Measurements from ENCODE around the gene R3HDM2. TPM values are rescaled to one million over a fixed set of nuclear protein-coding genes. Genes with fewer than 3 reads are reported as not detected.

The R3HDM2 gene
- total and polyA plus RNA-seq, 2 of the 13 experiments (the other 11 are each of a cell fraction or from before 2014, with no cell fraction given) = 11.1 to 23.5 TPM

DNA sequence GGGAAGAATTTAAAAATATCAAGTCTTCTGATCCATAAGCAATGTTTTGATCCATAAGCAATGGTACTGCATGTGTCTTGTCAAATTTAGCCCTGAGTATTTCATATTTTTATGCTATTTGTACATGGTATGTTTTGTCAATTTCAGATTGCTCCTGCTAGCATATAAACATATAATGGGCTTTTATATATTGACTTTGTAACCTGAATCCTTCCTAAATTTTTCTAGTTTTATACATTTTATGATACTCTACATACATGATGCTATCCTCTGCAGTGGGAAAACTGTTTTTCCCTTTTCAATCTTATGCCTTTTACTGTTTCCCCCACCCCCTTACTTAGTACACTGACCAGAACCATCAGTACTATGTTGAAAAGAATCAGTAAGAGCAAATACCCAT lies 75.1 kb downstream of the R3HDM2 start:
- Histone ChIP-seq H3K9ac (ENCODE audit: insufficient read depth, low read depth, low read length) (no peak overlapping the region), H3K27me3 (ENCODE audit: control insufficient read depth in 1 of 2, insufficient read depth in 2 of 2, low read length in 2 of 2) (no peaks in the 10 kb centered on the region), H3K4me1 (ENCODE audit: insufficient read depth, low read length) (no peaks in the 10 kb centered on the region), H3K4me2 (ENCODE audit: low read depth, low read length) (no peak overlapping the region), H2AFZ (ENCODE audit: low read length) (no peak overlapping the region), H4K20me1 (ENCODE audit: insufficient read depth, low read length) (no peaks in the 10 kb centered on the region), H3K36me3 (replicated peaks in 1 of 2; ENCODE audit: control insufficient read depth in 1 of 2, insufficient read depth in 2 of 2, low read length in 2 of 2) (no peaks in the 10 kb centered on the region), H3K27ac (ENCODE audit: extremely low read length, insufficient read depth, low read length) (no peak overlapping the region), H3K9me3 (ENCODE audit: low read length) (no peaks in the 10 kb centered on the region), H3K4me3 (replicated peaks in 1 of 3; ENCODE audit: insufficient read depth in 1 of 3, low read depth in 2 of 3, low read length in 3 of 3) (no peak overlapping the region), H3K79me2 (ENCODE audit: insufficient read depth, low read length) (no peaks in the 10 kb centered on the region)
- in situ Hi-C loops (cut with HindIII; ENCODE audit: extremely low pct_ligation_motif_present, low pct_unique_long_range_greater_than_20kb) = no loop called here
- FAIRE-seq (no peak), ATAC-seq (no peak), DNase-seq (ENCODE audit: low spot score) (no peak)
- ChIA-PET POLR2A (no interaction called here), CTCF (ENCODE audit: low intra/inter-chr PET ratio, low total read pairs) (no interaction called here)
- TF ChIP-seq KLF11 (CRISPR knock-in tag; IDR thresholded peaks at IDR 0.05) = no peak
- TF ChIP-seq SMARCC2 (IDR thresholded peaks at IDR 0.05) = no peak
- TF ChIP-seq ZNF557 (CRISPR knock-in tag; IDR thresholded peaks at IDR 0.05) = no peak
- TF ChIP-seq ZFP82 (CRISPR knock-in tag; IDR thresholded peaks at IDR 0.05; ENCODE audit: borderline replicate concordance) = no peak
- TF ChIP-seq EHMT2 (IDR thresholded peaks at IDR 0.05; ENCODE audit: borderline replicate concordance, low read depth, low read length) = no peak
- no peak for TF ChIP-seq NFIB (CRISPR knock-in tag; IDR thresholded peaks at IDR 0.05; ENCODE audit: borderline replicate concordance)
- TF ChIP-seq CBFB (CRISPR knock-in tag; IDR thresholded peaks at IDR 0.05) = no peak
- TF ChIP-seq, protein P1, sequence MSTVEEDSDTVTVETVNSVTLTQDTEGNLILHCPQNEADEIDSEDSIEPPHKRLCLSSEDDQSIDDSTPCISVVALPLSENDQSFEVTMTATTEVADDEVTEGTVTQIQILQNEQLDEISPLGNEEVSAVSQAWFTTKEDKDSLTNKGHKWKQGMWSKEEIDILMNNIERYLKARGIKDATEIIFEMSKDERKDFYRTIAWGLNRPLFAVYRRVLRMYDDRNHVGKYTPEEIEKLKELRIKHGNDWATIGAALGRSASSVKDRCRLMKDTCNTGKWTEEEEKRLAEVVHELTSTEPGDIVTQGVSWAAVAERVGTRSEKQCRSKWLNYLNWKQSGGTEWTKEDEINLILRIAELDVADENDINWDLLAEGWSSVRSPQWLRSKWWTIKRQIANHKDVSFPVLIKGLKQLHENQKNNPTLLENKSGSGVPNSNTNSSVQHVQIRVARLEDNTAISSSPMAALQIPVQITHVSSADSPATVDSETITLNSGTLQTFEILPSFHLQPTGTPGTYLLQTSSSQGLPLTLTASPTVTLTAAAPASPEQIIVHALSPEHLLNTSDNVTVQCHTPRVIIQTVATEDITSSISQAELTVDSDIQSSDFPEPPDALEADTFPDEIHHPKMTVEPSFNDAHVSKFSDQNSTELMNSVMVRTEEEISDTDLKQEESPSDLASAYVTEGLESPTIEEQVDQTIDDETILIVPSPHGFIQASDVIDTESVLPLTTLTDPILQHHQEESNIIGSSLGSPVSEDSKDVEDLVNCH (CRISPR knock-in tag; IDR thresholded peaks at IDR 0.05) = no peak
- TF ChIP-seq, protein P2, sequence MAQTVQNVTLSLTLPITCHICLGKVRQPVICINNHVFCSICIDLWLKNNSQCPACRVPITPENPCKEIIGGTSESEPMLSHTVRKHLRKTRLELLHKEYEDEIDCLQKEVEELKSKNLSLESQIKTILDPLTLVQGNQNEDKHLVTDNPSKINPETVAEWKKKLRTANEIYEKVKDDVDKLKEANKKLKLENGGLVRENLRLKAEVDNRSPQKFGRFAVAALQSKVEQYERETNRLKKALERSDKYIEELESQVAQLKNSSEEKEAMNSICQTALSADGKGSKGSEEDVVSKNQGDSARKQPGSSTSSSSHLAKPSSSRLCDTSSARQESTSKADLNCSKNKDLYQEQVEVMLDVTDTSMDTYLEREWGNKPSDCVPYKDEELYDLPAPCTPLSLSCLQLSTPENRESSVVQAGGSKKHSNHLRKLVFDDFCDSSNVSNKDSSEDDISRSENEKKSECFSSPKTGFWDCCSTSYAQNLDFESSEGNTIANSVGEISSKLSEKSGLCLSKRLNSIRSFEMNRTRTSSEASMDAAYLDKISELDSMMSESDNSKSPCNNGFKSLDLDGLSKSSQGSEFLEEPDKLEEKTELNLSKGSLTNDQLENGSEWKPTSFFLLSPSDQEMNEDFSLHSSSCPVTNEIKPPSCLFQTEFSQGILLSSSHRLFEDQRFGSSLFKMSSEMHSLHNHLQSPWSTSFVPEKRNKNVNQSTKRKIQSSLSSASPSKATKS (CRISPR knock-in tag; IDR thresholded peaks at IDR 0.05) = no peak
- no peak for TF ChIP-seq BORCS8-MEF2B (CRISPR knock-in tag; IDR thresholded peaks at IDR 0.05)
- no peak for TF ChIP-seq ZNF44 (CRISPR knock-in tag; IDR thresholded peaks at IDR 0.05)
- BruUV-seq (replicated peaks) = no TSS peak
- intact Hi-C loops (cut with micrococcal nuclease; ENCODE audit: unreplicated experiment) = no loop called here
